Measurements from ENCODE around the gene CAMTA1. TPM values are rescaled to one million over a fixed set of nuclear protein-coding genes. Genes with fewer than 3 reads are reported as not detected.

The CAMTA1 gene
- polyA plus RNA-seq, 1 donor from 2014 or later, result 79.0 TPM

DNA sequence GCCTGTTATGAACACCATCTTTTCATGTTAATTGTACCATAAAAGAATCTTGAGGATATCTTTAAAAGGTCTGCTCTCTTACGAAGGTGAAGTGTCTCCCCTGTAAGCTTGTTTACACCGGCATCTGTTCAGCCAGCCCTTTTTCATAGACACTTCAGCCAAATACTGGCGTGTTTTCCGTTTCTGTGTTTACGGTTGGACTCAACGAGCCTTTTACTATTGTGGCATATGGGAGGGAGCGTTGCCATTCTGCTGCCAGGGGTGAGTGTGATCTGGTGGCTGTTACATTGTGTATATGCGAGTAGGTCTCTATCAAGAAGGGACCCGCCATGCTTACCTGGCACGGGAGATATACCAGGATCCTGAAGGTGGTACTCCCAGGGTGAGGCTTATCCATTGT lies 433.8 kb downstream of the CAMTA1 start:
- Mint-ChIP-seq H3K36me3 (no peaks in the 10 kb centered on the region), H3K4me1 (peaks cover 0 to 1% (median 0%) of the 10 kb centered on the region in 3 donors), H3K9me3 (peaks cover 0 to 5% (median 4%) of the 10 kb centered on the region in 3 donors), H3K4me3 (no peak overlapping the region), H3K27me3 (no peaks in the 10 kb centered on the region), H3K27ac (no peak overlapping the region)

DNA sequence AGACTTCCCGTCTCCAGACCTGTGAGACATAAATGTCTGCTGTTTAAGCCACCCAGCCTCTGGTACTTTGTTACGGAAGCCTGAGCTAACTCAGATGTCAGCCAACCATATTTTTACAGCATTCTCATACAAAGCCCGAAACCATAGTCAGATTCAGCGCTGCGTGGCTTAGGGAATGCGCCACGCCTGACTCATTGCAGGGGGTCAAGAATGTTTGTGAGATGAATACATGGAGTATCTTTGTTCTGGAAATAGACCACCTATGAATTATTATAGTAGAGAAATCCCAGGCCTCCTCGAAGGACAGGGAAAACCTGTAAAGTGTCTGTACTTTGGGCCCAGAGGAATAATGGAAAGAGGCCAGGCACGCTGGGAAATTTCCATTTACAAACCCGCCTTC lies 434.8 kb downstream of the CAMTA1 start:
- Mint-ChIP-seq H3K9me3 (peaks cover 0 to 2% (median 0%) of the 10 kb centered on the region in 3 donors), H3K4me3 (no peak overlapping the region), H3K36me3 (no peaks in the 10 kb centered on the region), H3K27ac (no peak overlapping the region), H3K4me1 (peaks cover 0 to 1% (median 0%) of the 10 kb centered on the region in 3 donors), H3K27me3 (no peaks in the 10 kb centered on the region)

DNA sequence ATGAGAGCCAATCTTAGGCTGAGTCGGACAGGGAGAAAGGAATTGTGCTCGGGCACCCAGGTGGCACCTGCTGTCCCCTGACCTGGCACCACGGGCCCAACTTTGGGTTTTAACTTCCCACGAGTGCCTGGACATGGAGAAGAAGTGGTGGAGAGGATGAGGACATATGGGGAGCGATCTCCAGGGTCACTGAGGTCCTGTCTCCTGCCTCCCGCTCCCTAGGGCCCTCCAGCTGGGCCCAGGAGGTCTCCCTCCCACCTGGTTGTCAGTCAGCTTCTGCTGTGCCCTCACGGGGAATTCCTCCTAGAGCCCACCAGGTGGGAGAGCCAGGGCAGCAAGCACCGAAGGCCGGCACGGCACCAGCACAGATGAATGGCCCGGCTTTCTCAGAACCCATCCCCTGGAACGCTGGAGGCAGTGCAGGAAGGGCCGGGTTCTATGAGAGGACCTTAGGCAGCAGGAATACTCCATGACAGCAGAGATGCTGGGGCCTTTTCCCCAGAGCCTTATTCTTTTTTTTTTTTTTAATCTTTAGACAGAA lies 435.5 kb downstream of the CAMTA1 start:
- peaks cover 0 to 2% (median 0%) of the 10 kb centered on the region in 3 donors for H3K9me3 Mint-ChIP-seq
- H3K36me3 Mint-ChIP-seq, result no peaks in the 10 kb centered on the region

DNA sequence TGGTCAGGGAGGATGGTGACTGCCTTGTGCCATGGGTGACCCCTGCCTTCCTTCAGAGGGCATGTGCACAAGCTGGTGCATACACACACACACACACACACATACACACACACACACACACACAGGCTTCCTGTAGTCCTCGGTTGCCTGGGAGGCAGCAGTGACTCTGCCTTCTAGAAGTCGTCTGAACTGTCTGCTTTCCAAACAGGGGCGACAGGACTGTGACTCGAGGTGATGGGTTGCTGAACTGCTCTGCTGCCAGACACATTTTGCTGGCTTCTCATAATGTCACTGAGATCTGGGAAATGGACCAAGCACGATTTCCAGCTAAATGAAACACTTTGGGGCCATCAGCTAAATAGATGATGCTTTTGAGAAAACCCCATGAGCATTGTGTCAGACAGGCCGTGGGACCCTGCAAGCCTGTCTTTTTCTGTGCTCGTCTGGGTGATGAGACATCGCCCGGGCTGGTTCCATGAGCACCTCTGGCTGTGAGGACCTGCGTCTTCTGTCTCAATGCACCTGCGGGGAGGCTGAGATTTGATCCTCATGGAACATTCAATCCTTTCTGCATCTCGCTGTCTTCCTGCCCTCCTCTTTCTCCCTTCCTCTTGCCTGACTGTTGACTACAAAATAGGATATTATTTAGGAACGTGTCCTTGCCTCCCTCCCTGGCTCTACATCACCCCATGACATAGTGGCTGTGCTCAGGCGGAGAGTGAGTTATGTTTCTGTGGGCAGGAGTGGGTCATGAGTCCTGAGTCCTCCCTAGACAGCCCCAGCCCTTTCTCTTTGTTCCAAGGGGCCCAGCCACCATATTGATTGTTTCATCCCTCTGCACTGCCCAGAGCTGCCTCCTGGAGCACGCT lies 436.8 kb downstream of the CAMTA1 start:
- peaks cover 0 to 1% (median 0%) of the 10 kb centered on the region in 3 donors for H3K4me1 Mint-ChIP-seq
- no peaks in the 10 kb centered on the region for H3K36me3 Mint-ChIP-seq
- H3K27ac Mint-ChIP-seq, result no peak overlapping the region
- H3K27me3 Mint-ChIP-seq, result peaks cover 3% of the 10 kb centered on the region
- H3K9me3 Mint-ChIP-seq, result peaks cover 0 to 2% (median 0%) of the 10 kb centered on the region in 3 donors
- H3K4me3 Mint-ChIP-seq, result no peak overlapping the region

More for the DNA sequence above, 435.5 kb downstream of the CAMTA1 start:
- peaks cover 0 to 1% (median 0%) of the 10 kb centered on the region in 3 donors for H3K4me1 Mint-ChIP-seq
- peak overlapping the region in 1 of 4 donors; percentile 50 for H3K4me3 Mint-ChIP-seq
- H3K27ac Mint-ChIP-seq, result no peak overlapping the region
- H3K27me3 Mint-ChIP-seq, result no peaks in the 10 kb centered on the region

DNA sequence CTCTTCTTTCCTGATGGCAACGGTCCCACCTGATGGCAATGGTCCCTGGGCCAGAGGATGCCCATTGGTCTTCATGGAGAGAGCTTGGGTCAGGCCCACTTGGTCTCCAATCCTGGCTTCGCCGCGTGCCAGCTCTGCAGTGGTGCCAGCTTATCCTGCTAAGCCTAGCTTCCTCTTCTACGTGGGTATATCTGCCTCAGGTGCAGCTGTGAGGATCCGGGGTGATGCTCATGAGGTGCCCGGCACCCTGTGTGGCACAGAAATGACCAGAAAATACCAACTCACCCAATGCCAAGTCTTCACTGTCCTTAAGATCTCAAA lies 437.4 kb downstream of the CAMTA1 start:
- Mint-ChIP-seq H3K27ac (no peak overlapping the region), H3K4me1 (peaks cover 0 to 1% (median 0%) of the 10 kb centered on the region in 3 donors), H3K9me3 (peaks cover 0 to 2% (median 0%) of the 10 kb centered on the region in 3 donors), H3K27me3 (peaks cover 3% of the 10 kb centered on the region), H3K36me3 (no peaks in the 10 kb centered on the region), H3K4me3 (no peak overlapping the region)

DNA sequence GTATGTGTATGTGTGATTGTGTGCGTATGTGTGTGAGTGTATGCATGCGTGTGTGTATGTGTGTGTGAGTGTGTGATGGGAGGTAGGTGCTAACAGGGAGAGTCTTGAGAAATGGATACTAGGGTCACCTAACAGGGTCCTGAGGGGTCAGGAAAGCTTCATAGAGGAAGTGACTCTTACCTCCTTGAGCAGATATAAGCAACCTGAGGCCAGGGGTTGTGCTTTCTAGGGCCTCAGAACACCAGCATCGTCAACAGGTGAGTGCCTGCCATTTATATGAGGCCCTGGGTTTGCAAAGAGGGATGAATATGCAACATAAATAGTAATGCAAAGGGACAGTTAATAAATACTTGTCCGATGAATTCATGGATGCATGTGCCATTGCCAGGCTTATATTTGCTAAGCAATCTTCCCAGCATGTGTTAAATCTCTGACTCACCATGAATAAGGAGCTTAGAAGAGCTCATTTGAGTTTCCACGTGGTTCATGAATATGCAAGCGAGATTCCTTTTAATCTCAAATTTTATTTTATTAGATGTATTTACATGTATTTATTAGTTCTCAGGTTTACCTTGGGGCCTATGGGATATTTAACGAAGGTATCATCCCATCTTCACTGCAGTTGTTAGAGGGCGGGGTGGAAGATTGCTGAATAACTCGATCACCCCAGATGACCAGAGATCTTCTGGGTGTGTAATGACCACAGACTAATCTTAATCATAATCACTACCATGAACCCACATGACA lies 438.3 kb downstream of the CAMTA1 start:
- peaks cover 7% of the 10 kb centered on the region for H3K27me3 Mint-ChIP-seq
- H3K9me3 Mint-ChIP-seq, result peaks cover 0 to 2% (median 0%) of the 10 kb centered on the region in 3 donors
- peaks cover 0 to 1% (median 0%) of the 10 kb centered on the region in 3 donors for H3K4me1 Mint-ChIP-seq
- H3K27ac Mint-ChIP-seq, result no peak overlapping the region
- no peaks in the 10 kb centered on the region for H3K36me3 Mint-ChIP-seq
- peak overlapping the region in 1 of 4 donors; percentile 46 for H3K4me3 Mint-ChIP-seq

DNA sequence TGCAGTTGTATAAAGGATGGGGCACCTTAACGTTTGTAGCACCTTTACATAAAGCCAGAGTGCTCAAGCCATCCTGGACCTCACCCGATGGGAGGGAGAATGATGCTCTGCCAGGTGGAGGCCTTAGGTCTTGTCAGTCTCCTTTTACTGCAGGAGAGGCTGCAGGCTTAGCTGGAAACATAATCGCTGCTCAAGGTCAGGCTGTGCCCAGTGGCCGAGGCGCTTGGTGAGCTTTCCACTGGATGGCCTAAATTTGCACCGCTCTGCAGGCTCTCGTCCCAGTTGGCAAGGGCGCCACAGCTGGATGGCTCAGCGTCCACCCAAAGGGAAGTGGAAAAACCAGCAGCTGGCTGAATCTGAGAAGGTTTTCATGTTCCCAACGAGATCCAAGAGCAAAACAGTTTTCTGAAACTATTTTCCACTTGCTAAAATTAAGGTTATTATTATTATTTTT lies 438.9 kb downstream of the CAMTA1 start:
- Mint-ChIP-seq H3K36me3 (no peaks in the 10 kb centered on the region), H3K27ac (no peak overlapping the region), H3K27me3 (peaks cover 9% of the 10 kb centered on the region), H3K4me3 (no peak overlapping the region), H3K4me1 (peaks cover 0 to 1% (median 0%) of the 10 kb centered on the region in 3 donors), H3K9me3 (peaks cover 0 to 2% (median 0%) of the 10 kb centered on the region in 3 donors)

DNA sequence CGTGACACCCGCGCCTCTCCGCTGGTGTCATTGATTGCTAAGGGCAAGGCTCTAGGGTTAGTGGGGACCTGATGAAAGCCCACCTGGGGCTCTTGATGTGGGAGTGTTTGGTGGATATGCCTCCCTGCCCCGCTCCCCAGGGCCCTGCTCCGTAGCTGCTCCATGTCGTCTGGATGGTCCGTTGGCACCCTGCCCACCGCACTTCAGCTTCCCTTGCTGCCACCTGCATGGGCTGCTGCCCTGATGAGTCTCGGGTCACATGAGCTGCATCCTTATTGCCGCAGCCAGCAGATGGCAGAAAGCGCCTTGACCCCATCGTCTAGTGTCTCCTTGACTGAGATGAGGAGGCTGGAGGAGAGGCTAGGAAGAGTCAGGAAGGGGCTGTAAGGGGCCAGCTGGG lies 439.4 kb downstream of the CAMTA1 start:
- no peak overlapping the region for H3K27ac Mint-ChIP-seq
- H3K9me3 Mint-ChIP-seq, result peaks cover 0 to under 1% (median 0%) of the 10 kb centered on the region in 3 donors
- H3K4me3 Mint-ChIP-seq, result no peak overlapping the region
- peaks cover 0 to 1% (median 0%) of the 10 kb centered on the region in 3 donors for H3K4me1 Mint-ChIP-seq
- H3K27me3 Mint-ChIP-seq, result peaks cover 9% of the 10 kb centered on the region
- H3K36me3 Mint-ChIP-seq, result no peaks in the 10 kb centered on the region

DNA sequence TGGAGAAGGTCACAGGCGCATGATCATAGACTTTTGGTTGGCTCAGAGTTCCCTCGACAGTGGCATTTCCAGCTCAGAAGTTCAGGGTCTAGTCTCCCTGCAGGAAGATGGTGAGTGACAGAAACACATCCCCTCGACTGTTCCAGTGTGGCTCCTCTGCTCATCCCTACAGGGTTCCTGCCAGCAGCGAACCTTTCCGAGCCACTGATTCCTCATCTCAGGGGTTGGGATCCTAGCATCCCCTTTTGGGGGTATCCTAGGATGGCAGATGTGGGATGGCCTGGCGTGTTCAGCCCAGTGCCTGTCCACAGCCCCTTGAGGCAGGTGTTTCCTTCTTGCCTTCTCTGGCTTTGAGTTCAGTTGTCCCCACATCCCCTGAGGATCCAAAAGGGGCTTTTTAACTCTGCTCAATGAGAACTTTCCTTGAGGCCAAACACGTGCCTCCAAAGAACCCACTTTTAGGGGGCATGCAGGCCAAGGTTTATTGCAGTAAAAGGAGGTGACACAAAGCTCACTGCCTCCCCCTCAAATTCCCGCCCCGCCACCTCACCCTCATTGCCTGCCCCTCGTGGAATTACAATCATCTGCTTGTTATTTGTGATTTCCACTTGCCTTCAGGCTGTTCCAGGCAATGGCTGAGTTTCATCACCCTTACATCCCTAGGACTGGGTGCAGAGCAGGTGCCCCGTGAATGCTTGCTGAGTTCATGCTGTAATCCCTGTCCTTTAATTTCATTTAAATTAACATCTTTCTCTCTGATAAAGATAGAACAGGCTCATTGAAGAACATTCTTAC lies 440.7 kb downstream of the CAMTA1 start:
- peaks cover 9% of the 10 kb centered on the region for H3K27me3 Mint-ChIP-seq
- no peaks in the 10 kb centered on the region for H3K9me3 Mint-ChIP-seq
- no peak overlapping the region for H3K27ac Mint-ChIP-seq
- no peaks in the 10 kb centered on the region for H3K4me1 Mint-ChIP-seq
- H3K36me3 Mint-ChIP-seq, result no peaks in the 10 kb centered on the region
- H3K4me3 Mint-ChIP-seq, result no peak overlapping the region

DNA sequence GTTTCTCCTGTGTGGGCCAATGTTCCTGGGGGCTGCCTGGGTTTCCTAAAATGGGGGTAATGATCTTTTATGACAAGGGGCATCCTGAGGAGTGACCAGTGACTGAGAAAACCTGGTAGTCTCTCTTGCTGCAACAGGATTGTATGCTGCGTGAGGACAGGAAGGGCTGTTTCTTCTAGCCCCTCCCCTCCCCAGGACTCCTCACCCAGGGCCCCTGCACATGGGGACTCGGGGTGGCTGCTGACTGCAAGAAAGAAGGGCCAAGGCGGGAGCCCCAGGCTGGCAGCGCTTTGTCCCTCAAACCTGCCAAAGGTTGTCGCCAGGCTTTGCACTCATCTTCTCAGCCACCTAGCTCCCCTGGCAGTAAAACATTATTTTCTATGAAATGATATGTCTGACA lies 442.4 kb downstream of the CAMTA1 start:
- H3K9me3 Mint-ChIP-seq, result no peaks in the 10 kb centered on the region
- no peaks in the 10 kb centered on the region for H3K36me3 Mint-ChIP-seq
- H3K4me1 Mint-ChIP-seq, result no peaks in the 10 kb centered on the region
- H3K27me3 Mint-ChIP-seq, result peaks cover 9% of the 10 kb centered on the region
- H3K27ac Mint-ChIP-seq, result no peak overlapping the region
- H3K4me3 Mint-ChIP-seq, result no peak overlapping the region

DNA sequence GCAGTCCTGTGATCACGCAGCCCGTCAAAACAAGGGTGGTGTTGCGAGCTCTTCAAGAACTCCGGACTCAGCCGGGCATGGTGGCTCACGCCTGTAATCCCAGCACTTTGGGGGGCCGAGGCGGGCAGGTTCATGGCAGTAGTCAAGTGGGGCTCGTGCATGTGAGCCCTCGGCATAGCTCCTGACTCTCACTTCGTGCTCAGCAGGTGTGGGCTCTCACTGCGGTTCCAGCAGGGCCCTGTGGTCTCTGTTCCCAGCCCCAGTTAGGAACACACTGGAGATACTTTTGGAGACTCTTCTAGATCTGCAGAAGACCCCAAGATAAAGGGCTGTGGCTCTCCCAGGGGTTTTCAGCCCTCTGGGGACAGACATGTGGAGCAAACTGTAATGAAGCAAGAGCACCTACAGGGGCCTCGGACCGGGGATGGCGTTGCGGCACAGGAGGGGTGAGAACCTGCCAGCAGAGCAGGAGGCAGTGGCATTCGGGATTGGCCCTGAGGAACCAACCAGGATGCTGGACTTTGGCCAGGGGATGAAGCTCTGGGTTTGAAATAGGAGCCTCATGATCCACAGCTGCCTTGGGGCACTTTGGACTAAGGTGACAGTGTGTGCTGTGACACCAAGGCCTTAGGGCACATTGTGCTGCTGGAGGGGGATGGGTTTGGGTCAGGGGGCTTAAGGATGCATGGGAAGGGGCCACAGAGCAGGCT lies 443.2 kb downstream of the CAMTA1 start:
- Mint-ChIP-seq H3K36me3 (no peaks in the 10 kb centered on the region), H3K4me3 (no peak overlapping the region), H3K27me3 (peaks cover 9% of the 10 kb centered on the region), H3K4me1 (no peaks in the 10 kb centered on the region), H3K9me3 (no peaks in the 10 kb centered on the region), H3K27ac (peak overlapping the region in 1 of 3 donors; percentile 70)

DNA sequence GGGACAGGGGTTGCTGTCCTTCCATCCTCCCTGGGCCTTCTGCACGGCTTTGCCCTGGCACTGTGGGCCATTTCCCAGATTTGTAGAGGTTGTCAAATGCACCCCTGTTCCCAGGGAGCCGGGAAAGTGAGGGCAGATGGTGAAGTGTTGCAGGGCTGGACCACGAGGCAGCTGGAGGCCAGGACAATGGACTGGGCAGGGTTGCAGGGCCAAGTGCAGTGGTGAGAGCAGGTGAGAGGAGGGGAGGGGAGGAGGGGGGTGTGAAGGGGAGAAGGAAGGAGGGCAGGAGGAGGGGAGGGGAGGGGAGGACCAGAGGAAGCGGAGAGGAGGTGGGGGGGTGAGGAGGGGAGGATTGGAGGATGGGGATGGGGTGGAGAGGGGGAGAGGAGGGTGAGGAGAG lies 443.9 kb downstream of the CAMTA1 start:
- Mint-ChIP-seq H3K9me3 (no peaks in the 10 kb centered on the region), H3K4me1 (no peaks in the 10 kb centered on the region), H3K36me3 (no peaks in the 10 kb centered on the region), H3K27ac (no peak overlapping the region), H3K27me3 (peaks cover 9% of the 10 kb centered on the region), H3K4me3 (no peak overlapping the region)

DNA sequence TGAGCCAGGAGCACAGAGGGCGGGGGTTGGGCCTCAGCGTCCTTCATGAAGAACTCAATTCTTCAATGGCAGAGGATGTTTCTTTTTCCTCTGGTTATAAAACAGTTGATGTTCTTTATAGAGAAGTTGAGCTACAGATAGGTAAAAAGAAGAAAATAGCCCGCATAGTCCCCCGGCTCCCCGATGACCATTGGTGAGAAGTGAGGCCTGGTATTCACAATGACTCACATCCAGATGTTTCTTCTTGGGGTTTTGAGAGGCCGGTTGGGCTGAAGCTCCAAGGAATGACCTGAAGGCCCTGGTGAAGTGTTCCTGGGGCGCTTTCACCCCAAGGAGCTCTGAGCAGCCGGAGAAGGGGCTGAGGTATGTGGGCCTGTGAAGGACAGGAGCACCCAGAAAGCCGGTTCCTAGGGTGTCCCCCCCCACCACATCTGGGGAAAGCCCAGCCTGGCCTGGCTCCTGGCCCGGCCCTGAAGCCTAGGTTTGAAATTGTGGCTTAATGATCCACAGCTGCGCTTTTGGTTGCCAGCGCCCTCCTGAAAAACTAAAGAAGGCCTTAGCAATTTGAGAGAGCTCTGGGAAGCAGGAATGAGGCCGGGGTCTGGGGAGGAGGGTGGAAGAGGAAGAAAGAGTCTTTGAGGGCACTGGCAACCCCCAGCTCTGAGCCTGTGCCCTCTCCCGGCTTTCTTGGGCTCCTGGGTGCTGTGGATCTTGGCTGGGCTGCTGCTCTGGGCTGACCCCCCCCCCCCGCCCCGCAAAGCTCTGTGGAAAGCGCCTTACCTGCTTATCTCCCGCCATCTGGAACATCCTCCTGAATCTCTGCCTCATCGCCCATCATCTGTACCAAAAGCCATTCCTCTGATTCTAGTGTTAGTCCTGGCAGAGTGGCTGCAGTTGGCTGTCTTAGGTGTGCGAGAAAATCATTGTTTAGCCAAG lies 444.7 kb downstream of the CAMTA1 start:
- Mint-ChIP-seq H3K4me3 (no peak overlapping the region), H3K27me3 (peaks cover 9% of the 10 kb centered on the region), H3K27ac (no peak overlapping the region), H3K4me1 (no peaks in the 10 kb centered on the region), H3K9me3 (no peaks in the 10 kb centered on the region), H3K36me3 (no peaks in the 10 kb centered on the region)
